Stimulated activated naive CD8-positive, alpha-beta T cell treated with anti-CD3 and anti-CD28 coated beads, Interleukin-15, Interleukin-2, amounts not matched to agents 100 ng/mL and 50 ng/mL, for 24 hours (primary cell): ENCODE measurements around the gene MCIDAS.

Experiments used
- H3K27ac Mint-ChIP-seq: one replicate; pipeline ENCODE4 v1.8.0; 2021; ENCODE audit warnings: mild to moderate bottlenecking, mixed read lengths
- H3K27me3 Mint-ChIP-seq: one replicate; pipeline ENCODE4 v1.8.0; 2021; ENCODE audit warnings: mixed read lengths
- H3K36me3 Mint-ChIP-seq: one replicate; pipeline ENCODE4 v1.8.0; 2021; ENCODE audit warnings: low read depth, mixed read lengths
- H3K4me1 Mint-ChIP-seq: one replicate; pipeline ENCODE4 v1.8.0; 2021; ENCODE audit warnings: low read depth, mixed read lengths
- H3K4me3 Mint-ChIP-seq: one replicate; pipeline ENCODE4 v1.8.0; 2021; ENCODE audit warnings: mild to moderate bottlenecking, mixed read lengths
- H3K9me3 Mint-ChIP-seq: one replicate; pipeline ENCODE4 v1.8.0; 2021; ENCODE audit warnings: mixed read lengths

MCIDAS gene

DNA sequence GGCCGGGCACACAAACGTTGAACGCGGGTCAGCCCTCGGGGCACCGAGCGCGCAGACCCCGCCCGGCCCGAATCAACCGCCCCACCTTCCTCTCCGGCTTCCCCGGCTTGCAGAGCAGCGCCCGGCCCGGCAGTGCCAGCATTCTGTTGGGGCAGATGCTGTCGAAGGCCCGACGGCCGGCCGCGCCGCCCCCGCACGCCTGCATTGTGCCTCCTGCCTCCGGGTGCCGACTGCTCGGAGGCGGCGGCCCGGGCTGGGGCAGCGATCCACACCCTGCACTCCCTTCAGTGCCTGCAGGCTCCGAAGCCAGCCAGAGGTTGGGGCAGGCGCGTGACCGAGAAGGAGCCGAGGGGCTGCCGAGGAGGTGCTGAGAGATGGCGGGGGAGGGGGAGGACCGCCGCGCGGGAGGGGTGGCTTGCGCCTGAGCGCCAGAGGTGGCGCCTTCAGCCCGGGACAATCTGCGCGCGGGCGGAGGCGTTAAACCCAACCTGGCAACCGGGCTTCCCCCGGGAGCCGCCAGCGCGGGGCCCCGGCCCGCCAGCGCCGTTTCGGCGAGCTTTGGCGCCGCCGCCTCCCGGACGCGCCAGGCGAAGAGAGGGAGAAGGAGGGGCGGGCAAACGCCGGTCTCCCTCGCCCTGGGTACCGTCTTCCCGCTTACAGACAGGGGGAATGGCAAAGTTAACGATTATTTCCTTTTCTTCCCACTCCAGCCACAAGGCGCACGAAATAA is at the start of gene MCIDAS:
MCIDAS (minus strand) TSS at position 382 of the 730 bp plus-strand sequence; CDS start at position 205, 177 bp downstream.
- no peaks in the 10 kb centered on the region for H3K36me3 Mint-ChIP-seq
- peak within 1 kb of the TSS; percentile 76 for H3K4me3 Mint-ChIP-seq
- peak within 1 kb of the TSS; percentile 78 for H3K27ac Mint-ChIP-seq
- peaks cover 89% of the 10 kb centered on the region for H3K27me3 Mint-ChIP-seq
- peaks cover 33% of the 10 kb centered on the region for H3K4me1 Mint-ChIP-seq
- no peaks in the 10 kb centered on the region for H3K9me3 Mint-ChIP-seq

DNA sequence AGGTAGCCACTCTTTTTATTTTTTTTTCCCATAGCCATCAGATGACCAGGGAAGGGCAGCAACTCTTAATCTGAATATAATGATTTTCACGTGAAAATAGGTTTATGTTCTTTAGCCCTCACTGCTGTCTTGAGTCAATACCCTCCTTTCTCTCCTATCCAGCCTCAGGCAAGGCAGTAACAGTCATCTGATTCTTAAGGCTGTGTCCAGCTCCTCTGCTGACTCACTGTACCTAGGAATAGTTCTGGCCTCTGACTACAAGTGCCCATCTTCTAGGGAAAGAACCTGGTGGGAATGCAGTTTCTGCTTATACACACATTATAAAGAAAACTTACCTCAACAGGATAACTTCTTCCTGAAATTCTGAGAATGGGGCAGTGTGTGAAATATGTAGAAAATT is 49.7 kb upstream of the MCIDAS start:
- H3K27ac Mint-ChIP-seq = no peak overlapping the region
- H3K27me3 Mint-ChIP-seq = no peaks in the 10 kb centered on the region
- peaks cover 71% of the 10 kb centered on the region for H3K36me3 Mint-ChIP-seq
- no peaks in the 10 kb centered on the region for H3K4me1 Mint-ChIP-seq
- H3K4me3 Mint-ChIP-seq = no peak overlapping the region
- no peaks in the 10 kb centered on the region for H3K9me3 Mint-ChIP-seq

DNA sequence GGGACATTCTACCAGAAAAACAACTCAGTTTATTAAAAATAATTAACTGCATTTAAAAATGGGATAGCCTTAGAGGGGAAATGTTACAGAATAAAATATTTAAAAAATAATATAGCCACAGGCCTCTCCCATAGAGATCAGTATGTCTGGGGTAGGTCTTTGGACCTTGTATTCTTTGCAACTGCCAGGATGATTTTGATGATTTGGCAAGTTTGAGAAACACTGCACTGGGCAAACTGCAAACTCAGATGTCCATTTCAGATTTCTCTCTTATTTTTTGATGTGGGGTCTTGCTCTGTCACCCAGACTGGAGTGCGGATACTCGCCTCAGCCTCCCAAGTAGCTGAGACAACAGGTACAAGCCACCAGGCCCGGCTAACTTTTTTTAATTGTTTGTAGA is 31.2 kb upstream of the MCIDAS start:
- Mint-ChIP-seq H3K27me3 (no peaks in the 10 kb centered on the region), H3K27ac (no peak overlapping the region), H3K4me1 (no peaks in the 10 kb centered on the region), H3K4me3 (no peak overlapping the region), H3K9me3 (no peaks in the 10 kb centered on the region), H3K36me3 (peaks cover 57% of the 10 kb centered on the region)

DNA sequence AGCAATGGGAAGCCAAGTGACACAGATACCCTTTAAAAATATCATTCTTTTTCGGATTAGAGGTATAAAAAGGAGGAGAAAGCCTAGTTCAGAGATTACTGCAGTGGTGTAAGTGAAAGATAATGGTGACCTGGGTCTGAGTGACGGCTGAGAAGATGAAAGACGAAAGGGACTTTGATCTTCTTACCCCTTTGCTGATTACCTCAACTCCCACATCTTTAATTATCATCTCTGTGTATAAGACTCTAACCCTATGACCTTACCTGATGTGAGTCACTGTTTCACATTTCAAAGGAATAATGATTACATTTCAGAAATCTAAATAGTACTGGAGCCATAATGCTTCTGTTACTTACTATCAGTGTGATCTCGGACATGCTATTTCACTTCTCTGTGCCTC is 27.7 kb upstream of the MCIDAS start:
- peaks cover 31% of the 10 kb centered on the region for H3K36me3 Mint-ChIP-seq

DNA sequence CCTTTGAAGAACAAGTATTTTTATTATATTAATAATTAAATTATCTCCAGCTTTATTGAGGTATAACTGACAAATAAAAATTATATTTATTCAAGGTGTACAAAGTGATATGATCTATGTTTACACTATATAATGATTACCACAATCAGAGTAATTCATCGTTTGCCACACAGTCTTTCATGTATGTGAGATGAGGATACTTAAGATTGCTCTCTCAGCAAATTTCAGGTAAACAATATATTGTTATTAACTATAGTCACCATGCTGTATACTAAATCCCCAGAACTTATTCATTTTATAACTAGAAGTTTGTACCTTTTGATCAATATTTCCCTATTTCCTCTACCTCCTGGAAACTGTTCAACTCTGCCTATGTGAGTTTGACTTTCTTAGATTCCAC is 22.9 kb upstream of the MCIDAS start:
- H3K9me3 Mint-ChIP-seq = peaks cover 13% of the 10 kb centered on the region
- no peaks in the 10 kb centered on the region for H3K4me1 Mint-ChIP-seq
- no peak overlapping the region for H3K4me3 Mint-ChIP-seq
- no peak overlapping the region for H3K27ac Mint-ChIP-seq
- H3K36me3 Mint-ChIP-seq = peaks cover 8% of the 10 kb centered on the region
- peaks cover 23% of the 10 kb centered on the region for H3K27me3 Mint-ChIP-seq

More for the DNA sequence above, 27.7 kb upstream of the MCIDAS start:
- Mint-ChIP-seq H3K27me3 (peaks cover 9% of the 10 kb centered on the region), H3K27ac (no peak overlapping the region), H3K9me3 (no peaks in the 10 kb centered on the region), H3K4me3 (no peak overlapping the region), H3K4me1 (no peaks in the 10 kb centered on the region)

DNA sequence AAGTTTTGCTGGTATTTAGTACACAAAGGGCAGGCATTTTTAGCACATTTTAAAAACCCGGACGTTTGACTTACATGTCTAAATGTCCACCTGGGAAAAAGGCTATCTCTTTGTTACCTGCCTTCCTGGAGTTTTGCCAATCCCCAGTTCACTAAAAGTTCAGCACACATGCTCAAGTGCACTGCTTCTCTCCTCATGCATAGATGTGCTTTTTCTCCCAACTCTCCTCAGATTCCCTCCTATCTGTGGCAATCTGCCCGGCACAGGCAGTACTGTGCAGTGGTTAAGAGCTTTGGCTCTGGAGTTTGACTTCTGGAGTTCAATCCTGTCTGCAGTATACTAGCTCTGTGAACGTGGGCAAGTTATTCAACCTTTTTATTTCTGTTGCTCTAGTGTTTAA is 14.6 kb upstream of the MCIDAS start:
- no peaks in the 10 kb centered on the region for H3K9me3 Mint-ChIP-seq

DNA sequence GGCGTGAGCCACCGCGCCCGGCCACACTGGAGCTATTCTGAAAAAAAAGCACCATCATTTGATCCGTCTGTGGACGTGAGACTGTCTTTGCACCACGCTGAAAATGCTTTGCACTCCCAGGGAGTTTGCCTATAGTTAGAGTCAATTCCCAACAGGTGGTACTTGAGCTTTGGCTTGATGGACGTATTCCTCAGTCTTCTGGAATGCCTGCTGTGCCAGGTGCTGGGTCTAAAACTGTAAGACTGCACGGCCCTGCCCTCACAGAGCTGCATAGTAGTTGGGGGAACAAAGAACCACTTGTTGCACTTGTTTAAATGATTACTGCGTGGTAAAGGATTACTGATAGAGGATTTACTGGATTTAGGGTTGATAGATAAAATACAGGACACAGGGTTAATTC is 9.7 kb upstream of the MCIDAS start:
- no peak overlapping the region for H3K27ac Mint-ChIP-seq
- H3K4me1 Mint-ChIP-seq = peaks cover 18% of the 10 kb centered on the region
- H3K27me3 Mint-ChIP-seq = peaks cover 53% of the 10 kb centered on the region
- no peak overlapping the region for H3K4me3 Mint-ChIP-seq
- H3K9me3 Mint-ChIP-seq = no peaks in the 10 kb centered on the region
- no peaks in the 10 kb centered on the region for H3K36me3 Mint-ChIP-seq

More for the DNA sequence above, 14.6 kb upstream of the MCIDAS start:
- H3K4me1 Mint-ChIP-seq = no peaks in the 10 kb centered on the region
- no peak overlapping the region for H3K27ac Mint-ChIP-seq
- H3K36me3 Mint-ChIP-seq = no peaks in the 10 kb centered on the region
- no peak overlapping the region for H3K4me3 Mint-ChIP-seq
- H3K27me3 Mint-ChIP-seq = peaks cover 38% of the 10 kb centered on the region

DNA sequence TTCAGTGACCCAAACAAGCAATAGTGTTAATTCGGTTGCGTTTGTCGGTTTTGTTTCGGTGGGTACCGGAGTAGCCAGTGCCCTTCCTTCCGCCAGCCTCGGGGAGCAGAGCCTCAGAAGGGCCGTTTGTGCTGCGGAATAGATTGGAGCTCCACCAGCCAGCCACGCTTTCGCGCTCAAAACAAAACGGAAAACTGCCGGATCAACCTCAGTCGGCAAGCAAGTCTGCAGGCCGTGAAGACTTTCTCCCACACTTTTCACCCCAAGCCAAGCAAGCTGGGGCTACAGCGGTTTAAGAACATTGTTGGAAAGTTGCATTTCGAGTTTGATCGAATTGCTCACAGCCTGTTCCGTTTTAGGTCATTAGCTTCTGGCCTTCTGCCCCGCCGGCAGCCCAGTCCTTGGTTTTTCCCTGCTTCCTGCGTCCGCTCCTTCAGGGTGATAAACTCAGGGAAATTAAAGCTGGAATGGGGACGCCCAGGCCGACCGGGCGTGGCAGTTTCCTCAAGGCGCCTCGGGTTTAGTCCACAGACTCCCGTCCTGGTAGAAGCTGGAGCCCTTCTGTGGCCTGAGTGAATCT is 7.1 kb upstream of the MCIDAS start:
- Mint-ChIP-seq H3K4me1 (peaks cover 31% of the 10 kb centered on the region), H3K9me3 (no peaks in the 10 kb centered on the region), H3K27ac (peak overlapping the region; percentile 31), H3K27me3 (peaks cover 71% of the 10 kb centered on the region), H3K36me3 (no peaks in the 10 kb centered on the region), H3K4me3 (peak overlapping the region; percentile 79)

DNA sequence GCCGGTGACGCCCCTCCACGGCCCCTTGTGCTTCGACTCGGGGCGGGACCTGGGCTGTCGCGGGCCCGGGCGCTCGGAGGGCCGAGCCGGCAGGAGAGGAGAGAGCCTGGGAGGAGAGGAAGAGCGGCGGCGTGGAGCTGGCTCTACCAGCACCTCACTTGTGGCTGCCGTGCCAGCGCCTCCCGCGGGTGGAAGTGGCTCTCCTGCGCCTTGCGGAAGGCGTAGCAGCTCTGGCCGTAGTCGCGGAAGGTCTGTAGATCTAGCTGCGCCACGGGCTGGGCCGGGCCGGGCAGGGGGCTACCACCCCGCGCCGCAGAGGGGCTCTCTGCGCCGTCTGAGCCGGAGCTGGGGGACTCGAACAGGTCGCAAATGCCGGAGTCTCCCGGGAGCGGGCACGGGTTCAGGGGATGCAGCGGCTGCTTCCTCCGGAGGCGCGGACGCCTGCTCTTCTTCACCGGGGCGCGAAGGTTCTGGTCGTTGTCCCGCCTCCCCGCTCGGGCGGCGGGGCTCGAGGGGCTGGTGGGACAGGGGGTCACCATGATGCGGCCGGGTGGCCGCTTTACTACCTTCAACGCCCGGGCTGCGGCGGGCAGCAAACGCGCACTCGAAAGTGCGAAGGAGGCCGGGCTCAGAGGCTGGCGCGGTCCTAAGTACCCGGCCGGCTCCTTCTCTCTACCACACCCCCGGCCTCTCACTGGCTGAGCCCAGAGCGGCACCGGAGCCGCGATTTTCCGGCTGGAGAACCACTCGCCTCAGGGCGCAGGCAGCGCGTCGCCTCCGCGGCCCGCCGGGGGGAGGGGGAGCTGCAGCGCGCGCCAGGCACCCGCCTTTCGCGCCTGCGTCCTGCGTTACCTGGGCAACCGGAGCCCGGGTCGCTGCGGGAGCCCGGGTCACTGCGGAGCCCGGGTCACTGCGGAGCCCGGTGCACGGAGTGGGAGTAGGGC is 6.1 kb upstream of the MCIDAS start, which contains the start of gene CCNO:
CCNO (minus strand) TSS at position 624 of the 944 bp plus-strand sequence; CDS start at position 539, 85 bp downstream.
- peak within 1 kb of the TSS; percentile 31 for H3K27ac Mint-ChIP-seq
- H3K4me3 Mint-ChIP-seq = peak within 1 kb of the TSS; percentile 79
- no peaks in the 10 kb centered on the region for H3K9me3 Mint-ChIP-seq
- H3K27me3 Mint-ChIP-seq = peaks cover 74% of the 10 kb centered on the region
- H3K36me3 Mint-ChIP-seq = no peaks in the 10 kb centered on the region
- H3K4me1 Mint-ChIP-seq = peaks cover 31% of the 10 kb centered on the region

DNA sequence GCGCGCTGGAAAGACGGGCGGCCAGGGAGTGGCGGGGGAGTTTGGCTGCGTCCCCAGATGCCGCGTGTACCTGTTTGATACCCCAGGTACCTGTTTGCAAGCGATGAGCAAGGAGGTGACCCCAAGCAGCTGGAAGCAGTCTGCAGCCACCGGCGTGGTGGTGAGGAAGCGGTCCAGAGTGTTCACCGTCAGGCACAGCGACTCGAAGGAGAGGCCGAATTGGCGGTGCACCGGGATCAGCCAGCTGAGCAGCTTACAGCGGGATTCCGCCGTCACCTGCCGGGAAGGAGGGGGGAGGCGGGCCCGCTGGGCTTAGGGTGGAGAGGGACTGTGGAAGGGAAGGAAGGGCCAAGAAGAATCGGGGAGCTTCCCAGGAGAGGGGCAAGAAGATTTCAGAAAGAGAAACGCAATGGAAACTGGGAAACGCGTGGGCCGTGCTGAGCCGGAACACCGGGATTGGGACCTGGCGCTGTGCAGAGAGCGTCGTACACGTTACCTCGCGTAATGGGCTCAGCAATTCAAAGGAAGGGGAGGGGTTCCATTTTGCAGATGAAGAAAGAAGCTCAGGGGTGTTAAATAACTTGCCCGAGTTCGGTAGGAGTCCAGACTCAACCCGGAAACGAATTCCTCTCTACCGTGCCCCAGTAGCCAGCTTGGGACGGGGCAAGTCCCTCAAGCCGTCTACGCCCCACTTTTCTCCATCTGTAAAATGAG is 5.3 kb upstream of the MCIDAS start:
- Mint-ChIP-seq H3K27me3 (peaks cover 76% of the 10 kb centered on the region), H3K4me3 (peak overlapping the region; percentile 74), H3K27ac (peak overlapping the region; percentile 21), H3K9me3 (no peaks in the 10 kb centered on the region), H3K4me1 (peaks cover 38% of the 10 kb centered on the region), H3K36me3 (no peaks in the 10 kb centered on the region)

DNA sequence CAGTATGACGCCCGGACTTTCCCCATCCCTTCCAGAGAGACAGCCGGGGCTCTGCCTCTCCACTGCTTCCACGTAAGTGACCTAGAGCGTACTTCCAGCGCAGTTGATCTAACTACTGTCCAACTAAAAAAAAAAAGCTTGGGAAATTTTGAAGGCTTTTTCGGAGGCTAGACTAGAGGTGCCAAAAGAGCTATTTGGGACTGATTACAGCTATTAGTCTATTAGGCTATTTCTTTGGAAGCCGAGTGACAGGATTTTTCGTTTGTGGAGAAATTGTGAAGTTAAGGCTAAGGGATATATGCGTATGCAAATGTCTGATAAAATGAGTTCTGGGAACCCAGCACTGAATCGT is 4.8 kb upstream of the MCIDAS start:
- Mint-ChIP-seq H3K4me3 (peak overlapping the region; percentile 74), H3K4me1 (peaks cover 39% of the 10 kb centered on the region), H3K36me3 (no peaks in the 10 kb centered on the region), H3K27me3 (peaks cover 73% of the 10 kb centered on the region), H3K9me3 (no peaks in the 10 kb centered on the region), H3K27ac (no peak overlapping the region)

DNA sequence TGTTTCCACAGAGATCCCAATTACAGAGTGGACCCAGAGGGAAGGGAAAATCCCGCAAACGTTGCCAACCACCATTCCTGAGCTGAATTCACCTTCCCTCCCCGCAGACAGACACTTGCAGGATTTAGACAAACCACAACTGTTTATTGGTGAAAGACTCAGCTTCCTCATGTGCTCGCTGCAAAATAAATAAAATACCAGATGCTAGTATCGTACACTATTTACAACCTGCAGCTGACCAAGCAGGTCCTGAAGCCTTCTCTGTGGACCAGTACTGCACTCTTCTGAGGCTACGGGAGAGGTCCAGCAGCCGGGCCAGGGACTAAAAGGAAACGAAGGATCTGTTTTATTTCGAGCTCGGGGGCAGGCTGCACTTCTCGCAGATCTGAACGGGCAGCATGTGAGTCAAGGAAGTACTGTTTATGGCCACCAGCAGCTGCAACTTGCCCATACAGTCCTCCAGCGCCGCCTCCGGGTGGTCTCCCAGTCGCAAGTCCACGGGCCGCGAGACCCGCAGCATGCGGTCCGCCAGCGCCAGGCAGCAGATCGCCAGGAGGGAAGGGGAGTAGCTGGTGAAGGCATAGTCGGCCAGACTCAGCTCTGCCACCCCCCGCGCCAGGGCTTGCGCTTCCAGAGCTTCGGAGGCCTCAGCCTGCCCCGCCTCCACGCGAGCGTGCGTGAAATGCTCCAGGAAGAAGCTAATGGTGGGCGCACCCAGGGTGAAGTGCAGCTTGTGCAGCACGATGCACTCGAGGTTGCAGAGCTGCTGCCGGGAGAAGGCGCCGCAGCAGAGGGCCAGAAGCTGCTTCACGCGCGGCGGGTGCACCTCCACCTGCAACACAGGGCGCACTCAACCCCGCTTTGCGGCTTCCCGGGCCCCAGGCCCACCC is 4.2 kb upstream of the MCIDAS start:
- H3K9me3 Mint-ChIP-seq = no peaks in the 10 kb centered on the region
- H3K4me3 Mint-ChIP-seq = peak overlapping the region; percentile 74
- no peaks in the 10 kb centered on the region for H3K36me3 Mint-ChIP-seq
- no peak overlapping the region for H3K27ac Mint-ChIP-seq
- H3K4me1 Mint-ChIP-seq = peaks cover 39% of the 10 kb centered on the region
- peaks cover 71% of the 10 kb centered on the region for H3K27me3 Mint-ChIP-seq

DNA sequence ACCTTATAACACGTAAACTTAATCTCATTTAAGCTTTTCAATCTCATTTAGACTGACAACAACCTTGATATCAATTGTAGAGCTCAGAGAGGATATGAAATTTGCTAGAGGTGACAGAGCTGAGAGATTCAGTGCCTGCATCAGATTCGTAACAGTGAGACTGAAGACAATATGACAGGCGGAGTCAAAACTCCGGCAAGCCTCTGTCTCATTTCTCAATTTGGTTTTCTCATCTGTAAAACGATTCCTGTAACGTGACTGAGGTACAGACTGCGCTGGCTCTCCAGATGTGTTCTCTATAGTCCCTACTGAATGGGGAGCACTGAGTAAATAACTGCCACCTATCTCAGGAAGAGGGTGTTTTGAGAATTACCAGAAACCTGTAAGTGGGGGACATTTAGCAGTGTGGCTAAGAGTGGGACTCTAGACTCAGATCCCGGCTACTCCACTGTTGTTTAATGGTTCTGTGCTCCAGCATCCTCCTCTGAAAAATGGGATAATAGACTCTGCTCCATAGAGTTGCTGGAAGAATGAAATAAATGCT is 3.0 kb upstream of the MCIDAS start:
- Mint-ChIP-seq H3K36me3 (no peaks in the 10 kb centered on the region), H3K27ac (no peak overlapping the region), H3K4me1 (peaks cover 39% of the 10 kb centered on the region), H3K9me3 (no peaks in the 10 kb centered on the region), H3K4me3 (no peak overlapping the region), H3K27me3 (peaks cover 78% of the 10 kb centered on the region)
